ENCODE data around the gene DMXL2.
"Not testable (repeated sequence)": the region's sequence is repeated elsewhere in the genome, so short reads cannot be mapped to it uniquely, and the experiment has no call there.

DMXL2 gene

GRCh38 chr15:51621936-51622603 lies 501 bp downstream of the DMXL2 start:
- DNase-seq (ENCODE audit: low spot score) = peak; percentile 75

GRCh38 chr15:51621155-51621765 lies 1.3 kb downstream of the DMXL2 start:
- DNase-seq (ENCODE audit: low spot score) = no peak

- DNase-seq (ENCODE audit: low spot score) = no peak
These were observed 1.9 kb downstream of the DMXL2 start for GRCh38 chr15:51620641-51621040.

- DNase-seq (ENCODE audit: low spot score) = no peak
These were observed 2.4 kb downstream of the DMXL2 start for GRCh38 chr15:51620122-51620521.

GRCh38 chr15:51619331-51620035 lies 3.1 kb downstream of the DMXL2 start:
- DNase-seq (ENCODE audit: low spot score) = no peak

- DNase-seq (ENCODE audit: low spot score) = no peak
These were observed 4.7 kb downstream of the DMXL2 start for GRCh38 chr15:51617886-51618285.

GRCh38 chr15:51613951-51614350 lies 8.6 kb downstream of the DMXL2 start:
- DNase-seq (ENCODE audit: low spot score) = no peak

GRCh38 chr15:51612669-51613068 lies 9.9 kb downstream of the DMXL2 start:
- DNase-seq (ENCODE audit: low spot score) = not testable (repeated sequence)

- peak; percentile 60 for DNase-seq (ENCODE audit: low spot score)
These were observed 19.1 kb downstream of the DMXL2 start for GRCh38 chr15:51603462-51603948.

GRCh38 chr15:51603002-51603401 lies 19.6 kb downstream of the DMXL2 start:
- no peak for DNase-seq (ENCODE audit: low spot score)

GRCh38 chr15:51602484-51602883 lies 20.1 kb downstream of the DMXL2 start:
- DNase-seq (ENCODE audit: low spot score) = no peak

- no peak for DNase-seq (ENCODE audit: low spot score)
These were observed 20.8 kb downstream of the DMXL2 start for GRCh38 chr15:51601801-51602200.

GRCh38 chr15:51600114-51600513 lies 22.5 kb downstream of the DMXL2 start:
- DNase-seq (ENCODE audit: low spot score) = no peak

GRCh38 chr15:51589881-51590568 lies 32.5 kb downstream of the DMXL2 start:
- DNase-seq (ENCODE audit: low spot score) = no peak

- DNase-seq (ENCODE audit: low spot score) = no peak
These were observed 33.6 kb downstream of the DMXL2 start for GRCh38 chr15:51588966-51589365.

GRCh38 chr15:51585986-51586385 lies 36.6 kb downstream of the DMXL2 start:
- DNase-seq (ENCODE audit: low spot score) = no peak

GRCh38 chr15:51580982-51581381 lies 41.6 kb downstream of the DMXL2 start:
- DNase-seq (ENCODE audit: low spot score) = no peak

- no peak for DNase-seq (ENCODE audit: low spot score)
These were observed 42.2 kb downstream of the DMXL2 start for GRCh38 chr15:51580385-51580784.

GRCh38 chr15:51579012-51579411 lies 43.6 kb downstream of the DMXL2 start:
- DNase-seq (ENCODE audit: low spot score) = no peak

GRCh38 chr15:51577636-51578304 lies 44.8 kb downstream of the DMXL2 start:
- DNase-seq (ENCODE audit: low spot score) = no peak

GRCh38 chr15:51576911-51577500 lies 45.6 kb downstream of the DMXL2 start:
- DNase-seq (ENCODE audit: low spot score) = no peak

All from ecto neural progenitor cell (in vitro differentiated cells).